ENCODE results near the gene GKN2.

GKN2 gene, protein sequence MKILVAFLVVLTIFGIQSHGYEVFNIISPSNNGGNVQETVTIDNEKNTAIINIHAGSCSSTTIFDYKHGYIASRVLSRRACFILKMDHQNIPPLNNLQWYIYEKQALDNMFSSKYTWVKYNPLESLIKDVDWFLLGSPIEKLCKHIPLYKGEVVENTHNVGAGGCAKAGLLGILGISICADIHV

DNA sequence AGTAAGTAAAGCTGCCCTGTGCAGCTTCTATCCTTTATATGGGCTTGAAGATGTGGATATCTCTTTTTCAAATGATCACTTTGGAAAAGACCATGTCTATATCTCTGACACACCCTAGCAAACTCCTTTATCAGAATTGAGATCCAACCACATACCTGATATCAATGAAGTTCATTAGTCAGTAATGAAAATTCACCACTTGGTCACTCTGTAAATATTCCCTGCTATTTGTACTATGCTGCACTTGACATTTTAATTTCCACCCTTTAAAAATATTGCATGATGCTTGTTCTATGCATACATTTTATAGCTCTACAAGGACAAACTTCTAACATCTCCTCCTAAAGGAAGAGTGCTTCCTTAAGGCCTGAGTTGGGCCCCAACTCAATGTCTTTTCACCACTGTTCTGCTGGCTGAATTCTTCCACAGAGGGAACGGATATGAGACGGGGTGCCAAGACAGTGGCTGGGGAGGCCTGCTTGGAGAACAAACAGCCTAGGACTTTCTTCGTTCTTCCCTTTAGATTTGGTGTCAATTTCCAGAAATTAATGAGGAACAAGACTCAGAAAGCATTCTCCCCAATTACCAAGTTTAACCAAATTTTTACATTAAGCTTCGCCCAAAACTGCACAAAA lies at the start of gene GKN2:
Gene GKN2 (minus strand): TSS at position 7 of the 635 bp plus-strand sequence. CDS start 32 bp downstream, outside the sequence.
- DNase-seq: no peak

DNA sequence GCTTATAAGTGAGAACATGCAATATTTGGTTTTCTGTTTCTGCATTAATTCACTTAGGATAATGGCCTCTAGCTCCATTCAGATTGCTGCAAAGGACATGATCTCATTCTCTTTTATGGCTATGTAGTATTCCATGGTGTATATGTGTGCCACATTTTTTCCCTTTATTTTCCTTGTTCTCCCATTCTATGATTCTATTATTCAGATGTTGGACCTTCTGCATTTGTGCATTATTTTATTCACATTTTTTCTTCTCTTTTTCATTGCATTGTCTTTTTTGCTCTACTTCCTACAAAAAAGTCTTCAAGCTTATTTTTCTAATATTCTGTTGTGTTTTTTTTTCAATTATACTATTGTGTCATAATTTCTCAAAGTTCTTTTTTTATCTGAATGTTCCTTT lies 49.2 kb upstream of the GKN2 start:
- DNase-seq: no peak

DNA sequence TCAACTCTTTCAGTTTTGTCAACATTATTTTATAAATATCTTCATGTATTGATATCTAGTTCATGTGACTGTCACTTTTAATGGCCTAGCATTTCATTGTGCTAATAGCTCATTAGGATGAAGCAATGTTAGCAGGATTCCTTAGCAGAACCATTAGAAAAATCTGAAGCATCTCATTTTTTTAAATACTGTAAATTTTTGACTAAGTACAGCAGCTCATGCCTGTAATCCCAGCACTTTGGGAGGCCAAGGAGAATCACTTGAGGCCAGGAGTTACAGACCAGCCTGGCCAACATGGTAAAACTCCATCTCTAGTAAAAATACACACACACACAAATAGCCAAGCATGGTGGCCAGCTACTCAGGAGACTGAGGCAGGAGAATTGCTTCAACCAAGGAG lies 44.7 kb upstream of the GKN2 start:
- DNase-seq: no peak

DNA sequence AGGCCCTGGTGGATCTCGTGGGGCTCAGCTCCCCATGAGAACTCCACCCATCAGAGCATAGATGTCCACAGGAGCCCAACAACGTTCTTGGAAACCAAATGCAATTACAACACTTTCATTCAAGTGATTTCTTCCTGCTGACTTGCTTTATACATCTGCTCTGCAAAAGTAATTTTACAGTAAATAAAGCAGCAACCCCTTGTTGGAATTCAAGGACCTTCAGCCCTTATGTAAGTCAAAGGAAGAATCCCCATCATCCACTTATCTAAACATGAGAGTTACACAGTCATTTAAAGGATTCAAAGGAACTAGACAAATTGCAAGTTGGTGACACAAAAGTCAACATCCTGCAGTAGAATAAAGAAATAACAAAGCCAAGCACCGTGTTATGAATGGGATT lies 43.2 kb upstream of the GKN2 start:
- DNase-seq: no peak

DNA sequence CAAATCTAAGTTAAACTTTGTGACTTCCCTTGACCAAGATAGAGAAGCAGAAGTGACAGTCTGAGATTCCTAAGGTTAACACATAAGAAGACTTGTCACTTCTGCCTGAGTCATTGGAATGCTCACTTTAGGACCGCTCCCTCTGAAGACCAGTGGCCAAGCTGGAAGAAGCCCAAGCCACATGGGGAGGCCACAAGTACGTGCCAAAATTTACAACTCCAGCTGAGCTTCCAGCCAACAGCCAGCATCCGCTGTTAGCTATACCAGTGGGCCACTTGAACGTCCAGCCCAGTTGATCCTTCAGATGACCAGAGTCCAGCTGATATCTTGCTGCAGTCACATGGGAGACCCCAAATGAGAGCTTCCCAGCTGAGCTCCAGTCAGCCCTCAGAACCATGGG lies 42.2 kb upstream of the GKN2 start:
- no peak for DNase-seq

DNA sequence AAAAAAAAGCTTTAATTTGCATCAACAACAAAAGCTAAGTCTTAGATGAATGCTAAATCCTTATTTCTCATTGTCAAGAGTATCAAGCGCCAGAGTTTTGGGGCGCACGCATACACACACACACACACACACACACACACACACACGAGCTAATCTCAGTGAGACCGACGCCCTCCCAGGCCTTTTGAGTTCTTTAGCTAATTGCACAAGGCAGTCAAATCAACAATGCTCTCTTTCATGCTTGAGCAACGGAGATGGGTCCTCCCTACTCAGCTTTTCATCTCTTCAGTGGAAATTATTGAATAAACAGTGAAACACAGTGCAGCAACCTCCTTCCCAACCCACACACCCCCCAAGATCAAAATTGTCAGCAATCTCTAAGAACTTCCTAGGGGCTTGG lies 41.0 kb upstream of the GKN2 start:
- DNase-seq: no peak

DNA sequence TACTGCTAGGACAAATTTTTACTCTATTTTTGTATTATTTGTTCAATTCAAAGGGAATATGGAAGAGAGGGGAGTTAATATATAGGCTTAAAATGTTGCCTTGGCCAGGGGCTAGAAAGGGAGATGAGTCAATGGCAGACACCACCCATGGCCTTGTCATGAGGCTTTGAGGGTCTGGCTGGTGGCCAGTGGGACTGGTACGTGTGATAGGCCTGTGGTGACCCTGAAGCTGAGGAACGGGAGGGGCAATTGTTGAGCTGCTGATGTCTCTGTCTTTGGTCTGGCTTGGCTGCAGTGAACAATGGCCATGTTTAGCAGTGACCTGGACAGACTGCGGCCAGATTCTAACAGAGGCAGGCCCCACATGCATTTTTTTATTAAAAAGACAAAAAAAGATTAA lies 40.2 kb upstream of the GKN2 start:
- DNase-seq: no peak

DNA sequence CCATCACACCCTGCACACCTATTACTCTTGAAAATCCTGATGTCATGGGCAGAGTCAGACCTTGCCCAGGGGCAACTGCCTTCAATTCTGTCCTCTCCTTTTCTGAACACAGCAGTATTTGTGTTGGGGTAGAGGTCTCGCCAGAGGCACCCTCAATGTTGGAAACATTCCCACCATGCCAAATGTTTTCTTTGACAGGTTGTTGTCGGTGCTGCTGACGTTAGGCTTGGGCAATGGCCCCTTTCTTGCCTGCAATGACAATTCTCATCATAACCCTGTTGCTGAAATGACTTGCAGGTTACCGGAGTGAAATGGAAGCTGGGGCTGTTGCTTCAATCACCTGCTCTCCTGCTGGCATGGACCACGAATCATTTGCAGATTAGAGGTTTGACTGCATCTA lies 39.6 kb upstream of the GKN2 start:
- no peak for DNase-seq

DNA sequence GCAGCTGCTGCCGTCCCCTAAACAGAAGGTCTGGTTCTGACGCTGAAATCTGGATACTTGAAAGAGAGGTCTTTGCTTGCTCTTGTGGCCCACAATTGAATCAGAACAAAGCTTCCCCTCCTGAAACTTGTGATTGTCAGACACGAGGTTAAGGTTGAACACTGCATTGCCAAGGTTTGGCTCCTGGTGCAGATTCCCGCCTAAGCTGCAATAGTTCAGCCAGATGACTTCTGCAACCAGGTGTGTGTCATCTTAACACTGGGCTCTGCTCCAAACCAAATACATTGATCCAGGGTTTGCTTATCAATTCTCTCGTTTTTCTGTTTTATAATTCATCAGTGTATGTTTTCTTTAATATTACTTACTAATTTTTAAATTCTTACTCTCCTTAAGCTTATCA lies 36.3 kb upstream of the GKN2 start:
- DNase-seq: no peak

DNA sequence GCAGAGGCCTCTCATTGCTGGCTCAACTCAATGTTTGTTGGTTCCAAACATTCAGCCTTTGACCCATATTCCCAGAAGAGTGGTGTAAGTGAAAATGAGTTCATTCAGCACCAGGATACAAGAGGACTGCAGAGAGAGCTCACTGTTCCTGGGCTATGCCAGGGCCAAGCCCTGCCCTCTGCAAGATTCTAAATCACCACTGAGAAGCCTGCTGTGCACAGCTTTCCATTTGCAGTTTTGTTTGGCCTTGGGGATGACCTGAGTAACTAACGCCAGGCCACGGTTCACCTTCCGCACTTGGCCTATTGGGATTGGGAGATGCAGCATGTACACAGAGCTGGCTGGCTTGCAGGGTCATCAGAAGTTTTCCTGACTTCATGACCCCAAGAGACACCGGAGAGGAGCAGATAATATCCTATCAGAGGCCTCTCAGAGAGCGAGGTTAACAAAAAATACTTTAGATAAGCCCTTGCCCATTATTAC lies 34.4 kb upstream of the GKN2 start:
- no peak for DNase-seq

DNA sequence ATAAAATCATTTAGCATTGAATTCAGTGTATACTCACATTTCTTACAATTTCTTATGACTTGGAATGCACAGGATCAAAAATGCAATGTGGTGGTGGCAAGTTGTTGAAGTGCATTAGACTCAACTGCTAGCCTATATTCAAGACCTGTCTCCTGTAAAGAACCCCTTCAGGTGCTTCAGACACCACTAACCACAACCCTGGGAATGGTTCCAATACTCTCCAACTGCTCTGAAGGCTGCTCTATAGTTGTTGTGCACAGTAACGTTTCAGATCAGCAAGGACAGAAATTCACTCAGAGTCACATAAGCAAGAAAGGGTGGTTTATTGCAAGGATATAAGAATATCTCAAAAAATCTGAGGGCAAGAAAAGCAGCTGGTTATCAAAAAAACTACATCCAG lies 28.3 kb upstream of the GKN2 start:
- no peak for DNase-seq

DNA sequence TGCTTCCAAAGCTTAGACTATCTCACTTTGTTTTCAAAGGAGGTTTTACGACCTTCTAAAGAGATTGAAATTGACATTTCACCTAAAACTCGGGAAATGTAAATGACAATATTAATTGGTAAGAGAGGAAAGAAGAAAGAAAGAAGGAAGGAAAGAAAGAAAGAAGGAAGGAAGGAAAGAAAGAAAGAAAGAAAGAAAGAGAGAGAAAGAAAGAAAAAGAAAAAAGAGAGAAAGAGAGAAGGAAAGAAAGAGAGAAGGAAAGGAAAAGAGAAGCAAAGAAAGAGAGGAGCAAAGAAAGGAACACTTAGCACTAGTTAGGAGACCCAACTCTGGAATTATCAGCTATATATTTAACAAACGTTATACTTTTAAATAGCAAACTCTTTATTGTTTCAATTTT lies 25.4 kb upstream of the GKN2 start:
- no peak for DNase-seq

DNA sequence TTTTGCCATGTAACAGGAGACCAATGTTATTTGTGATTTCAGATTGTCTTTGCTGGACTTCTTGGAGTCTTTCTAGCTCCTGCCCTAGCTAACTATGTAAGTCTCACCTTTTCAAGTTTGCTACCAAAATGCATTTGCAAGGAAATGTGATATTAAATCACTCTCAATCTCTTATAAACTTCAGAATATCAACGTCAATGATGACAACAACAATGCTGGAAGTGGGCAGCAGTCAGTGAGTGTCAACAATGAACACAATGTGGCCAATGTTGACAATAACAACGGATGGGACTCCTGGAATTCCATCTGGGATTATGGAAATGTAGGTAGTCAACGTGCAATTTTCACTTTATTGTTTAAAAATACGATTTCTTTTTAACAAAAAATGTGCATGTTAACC lies 24.8 kb upstream of the GKN2 start:
- DNase-seq: no peak

DNA sequence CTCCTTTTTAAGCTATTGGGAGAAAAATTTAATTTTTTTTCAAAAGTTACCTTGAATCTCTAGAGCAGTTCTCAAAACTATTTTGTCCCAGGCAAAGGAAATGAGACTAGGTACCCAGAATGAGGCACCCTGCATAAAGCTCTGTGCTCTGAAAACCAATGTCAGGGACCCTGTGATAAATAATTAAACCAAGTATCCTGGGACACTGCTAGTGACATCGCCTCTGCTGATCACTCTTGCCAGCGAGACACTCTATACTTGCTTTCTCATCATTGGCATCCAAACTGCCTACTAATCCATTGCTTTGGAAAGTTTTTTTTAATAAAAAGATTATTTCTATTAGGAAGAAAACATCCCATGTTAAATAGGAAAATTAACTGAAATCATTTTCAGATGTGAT lies 23.2 kb upstream of the GKN2 start:
- no peak for DNase-seq

DNA sequence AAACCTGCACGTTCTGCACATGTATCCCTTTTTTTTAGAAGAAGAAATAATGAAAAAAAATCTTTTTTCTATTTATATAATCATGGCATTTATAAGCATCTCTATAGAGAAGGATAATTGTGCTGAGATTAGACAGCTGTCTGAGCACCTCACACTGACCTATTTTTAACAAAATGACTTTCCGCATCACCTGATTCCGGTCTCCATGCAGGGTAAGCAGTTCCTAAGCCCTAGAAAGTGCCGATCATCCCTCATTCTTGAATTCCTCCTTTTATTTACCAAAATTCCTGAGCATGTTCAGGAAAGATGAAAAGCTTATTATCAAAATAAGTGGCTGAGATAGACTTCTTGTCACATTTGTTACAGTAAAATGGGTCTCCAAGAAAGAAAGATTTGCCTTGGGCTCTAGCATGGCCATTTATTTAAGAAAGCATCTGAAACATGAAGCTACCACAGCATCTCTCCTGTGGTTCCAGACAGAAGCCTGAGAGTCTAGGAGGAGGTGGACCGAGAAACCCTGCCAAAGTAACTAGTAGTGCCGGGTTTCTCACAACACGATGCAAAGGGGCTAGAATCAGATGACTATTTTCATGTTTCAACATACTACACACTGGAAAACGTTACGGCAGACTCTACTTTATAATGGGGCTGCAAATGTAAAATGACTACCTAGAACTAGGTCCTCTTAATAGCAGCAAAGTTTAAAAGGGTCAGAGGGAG lies 22.4 kb upstream of the GKN2 start:
- DNase-seq: no peak

DNA sequence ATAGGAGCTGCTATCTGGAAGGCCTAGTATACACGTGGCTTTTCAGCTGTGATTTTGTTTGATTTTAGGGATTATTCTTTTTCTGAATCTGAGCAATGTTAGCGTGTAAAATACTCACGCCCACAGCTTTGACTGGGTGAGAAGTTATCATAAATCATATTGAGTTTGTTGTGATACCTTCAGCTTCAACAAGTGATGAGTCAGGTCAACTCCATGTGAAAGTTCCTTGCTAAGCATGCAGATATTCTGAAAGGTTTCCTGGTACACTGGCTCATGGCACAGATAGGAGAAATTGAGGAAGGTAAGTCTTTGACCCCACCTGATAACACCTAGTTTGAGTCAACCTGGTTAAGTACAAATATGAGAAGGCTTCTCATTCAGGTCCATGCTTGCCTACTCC lies 21.6 kb upstream of the GKN2 start, which contains the start of gene GKN1:
Gene GKN1 (plus strand): TSS at position 386 of the 400 bp plus-strand sequence. CDS start 42 bp downstream, outside the sequence.
- DNase-seq: no peak

DNA sequence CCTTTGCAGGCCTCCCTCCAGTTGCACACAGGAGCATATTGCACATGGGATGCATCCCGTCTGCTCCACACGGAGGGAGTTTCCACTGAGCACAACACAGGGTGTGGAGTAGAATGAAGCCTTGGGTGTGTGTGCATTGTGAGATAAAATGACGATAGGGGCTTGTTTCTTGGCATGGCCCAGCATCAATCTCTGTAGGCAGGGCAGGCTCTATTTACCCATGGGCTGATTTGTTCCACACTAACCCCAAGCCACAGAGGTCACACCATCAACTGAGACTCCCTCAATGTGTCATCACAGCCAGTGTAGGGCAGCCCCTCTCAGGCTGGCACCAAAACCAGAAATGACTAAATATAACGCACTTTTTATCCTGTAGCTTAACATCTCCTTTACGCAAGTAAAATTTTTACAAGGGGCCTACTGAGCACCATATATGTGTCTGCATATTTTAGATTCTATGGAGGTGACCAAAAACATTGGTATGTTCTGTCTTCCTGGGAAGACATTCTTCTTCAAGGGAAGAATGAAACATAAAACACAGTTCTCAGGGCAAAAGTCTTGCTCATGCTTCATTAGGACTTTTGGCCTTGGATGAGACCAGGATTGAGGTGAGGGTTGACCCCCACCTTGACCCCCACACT lies 19.0 kb upstream of the GKN2 start:
- no peak for DNase-seq

DNA sequence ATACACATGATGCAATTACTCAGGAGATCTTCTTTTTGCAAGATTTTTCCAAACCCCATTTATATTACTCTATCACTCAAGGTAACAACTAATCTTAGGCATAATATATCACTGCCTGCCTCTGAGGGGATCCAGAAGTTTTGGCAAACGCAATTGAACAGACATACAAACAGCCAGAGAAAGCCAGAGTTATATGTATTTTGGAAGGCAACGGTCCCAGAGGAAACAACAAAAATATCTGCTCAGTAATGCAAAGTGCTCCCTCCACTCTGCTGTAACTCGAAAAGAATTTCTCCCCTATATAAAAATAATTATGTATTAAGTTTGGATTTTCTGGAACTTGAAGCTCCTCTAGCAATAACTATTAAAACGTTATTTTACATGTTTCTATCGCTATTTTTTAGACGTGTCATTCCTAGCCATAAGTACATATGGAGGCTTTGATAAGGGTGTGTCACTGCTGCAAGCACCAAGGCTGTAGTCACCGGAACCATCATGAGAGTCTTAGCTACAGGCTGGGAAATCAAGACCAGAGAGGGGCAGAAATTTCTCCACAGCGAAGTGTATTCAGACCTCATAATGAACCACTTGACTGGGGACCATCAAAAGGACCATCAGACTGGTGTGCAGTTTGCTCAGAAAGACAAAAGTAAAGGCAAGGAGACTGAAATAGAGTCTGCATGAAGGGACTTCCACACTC lies 18.0 kb upstream of the GKN2 start:
- DNase-seq: no peak

DNA sequence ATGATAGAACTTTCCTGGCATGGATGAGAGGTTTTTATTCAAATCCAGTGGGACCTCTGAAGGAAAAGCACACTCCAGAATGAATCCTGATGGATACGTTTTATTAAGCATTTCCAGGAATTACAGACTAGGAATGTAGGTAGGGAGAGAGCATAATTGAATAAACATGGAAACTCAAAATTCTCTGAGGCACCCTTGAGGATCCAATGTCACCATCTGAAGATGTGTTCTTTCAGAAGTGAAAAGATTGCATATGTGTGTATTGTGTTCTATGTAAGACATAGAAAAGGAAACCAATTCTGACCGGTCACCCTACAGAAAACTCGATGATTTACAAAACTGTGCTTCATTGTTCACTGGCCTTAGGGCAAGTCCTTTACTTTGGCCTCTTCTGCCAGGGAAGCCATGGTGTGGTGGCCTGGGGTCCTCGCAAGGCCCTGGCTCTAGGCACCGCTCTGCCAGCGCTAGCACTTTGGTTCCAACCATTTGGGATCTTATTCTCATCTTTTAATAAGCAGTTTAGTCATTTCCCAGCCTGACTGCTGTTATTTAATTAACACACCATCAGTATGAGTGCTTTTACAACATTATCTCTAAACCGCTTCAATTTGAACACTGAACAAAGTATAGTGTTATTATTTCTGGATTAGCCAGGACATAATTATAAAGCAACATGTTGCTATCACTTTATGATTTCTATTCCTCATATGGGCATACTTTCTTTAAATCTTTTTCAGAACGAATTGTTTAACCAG lies 17.2 kb upstream of the GKN2 start:
- no peak for DNase-seq

DNA sequence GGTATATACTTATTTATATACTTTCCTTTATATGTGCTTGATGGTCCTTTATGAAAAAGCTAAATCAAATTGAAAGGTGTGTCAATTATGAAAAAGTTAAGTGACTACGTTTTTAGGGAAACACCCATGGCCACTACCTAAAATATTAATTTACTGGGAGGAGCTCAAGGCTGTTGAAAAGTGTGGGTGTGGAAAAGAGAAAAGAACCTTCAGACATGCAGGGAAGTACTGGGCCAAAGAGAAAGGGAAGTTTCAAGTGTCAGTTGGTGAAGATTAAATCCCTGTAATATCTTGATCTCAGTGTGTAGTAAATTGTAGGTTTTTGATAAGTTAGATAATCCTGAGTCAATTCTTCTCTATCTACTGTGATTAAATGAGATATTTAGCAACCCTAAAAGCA lies 15.5 kb upstream of the GKN2 start:
- DNase-seq: no peak

DNA sequence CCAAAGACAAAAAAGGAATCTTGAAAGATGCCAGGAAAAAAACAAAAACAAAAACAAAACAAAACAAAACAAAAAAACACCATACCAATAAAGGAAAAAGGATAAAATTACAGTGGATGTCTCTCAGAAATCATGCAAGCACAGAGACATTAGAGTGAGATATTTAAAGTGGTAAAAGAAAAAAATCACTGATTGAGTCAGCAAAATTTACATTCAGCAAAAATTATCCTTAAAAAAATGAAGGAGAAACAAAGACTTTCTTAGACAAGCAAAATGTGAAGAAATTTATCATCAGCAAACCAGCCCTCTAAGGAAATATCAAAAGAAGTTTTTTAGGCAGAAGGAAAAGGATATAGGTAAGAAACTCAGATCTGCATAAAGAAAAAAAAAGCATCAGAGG lies 11.6 kb upstream of the GKN2 start:
- no peak for DNase-seq

DNA sequence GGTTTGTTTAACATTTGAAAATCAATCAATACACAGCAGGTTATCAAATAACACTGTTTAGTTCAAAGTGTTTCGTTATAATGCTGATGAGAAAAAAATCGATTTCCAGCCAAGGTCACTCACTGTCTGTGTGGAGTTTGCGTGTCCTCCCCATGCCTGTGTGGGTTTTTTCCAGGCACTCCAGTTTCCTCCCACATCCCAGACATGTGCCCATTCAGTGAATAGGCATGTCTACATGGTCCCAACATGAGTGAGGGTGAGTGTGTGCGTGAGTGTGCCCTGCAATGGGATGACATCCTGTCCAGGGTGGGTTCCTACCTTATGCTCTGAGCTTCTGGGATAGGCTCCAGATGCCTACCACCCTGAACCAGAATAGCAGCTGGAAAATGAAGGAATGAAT lies 8.7 kb upstream of the GKN2 start:
- DNase-seq: no peak

All from right forelimb (tissue), 1 donor.